PC-3 (cell line): ENCODE results near the gene RTN4. TPM values are rescaled to one million over a fixed set of nuclear protein-coding genes. Genes with fewer than 3 reads are reported as not detected.
A peak's percentile ranks its signal among the peaks of the same experiment; 100 is the strongest.

Experiments used
- ATAC-seq: fragments of 200-7000 bp; cut with Tn5 transposase; 2 replicates; pipeline ENCODE4 v1.9.1; 2020; ENCODE audit warnings: mild to moderate bottlenecking, moderate library complexity
- BruUV-seq: library from RNA; stranded (reverse); fragments of 400-500 nt; replicated peaks from 2 replicates; lab custom pipeline; 2021; lab: Mats Ljungman, UMichigan
- CTCF ChIA-PET: fragments of 300-600 bp; sonication (Branson Sonifier 250); formaldehyde crosslinking; loops from one replicate; lab custom pipeline; 2022; ENCODE audit warnings: antibody characterized with exemption; lab: Charles Lee
- POLR2A ChIA-PET: fragments of 300-600 bp; sonication (Branson Sonifier 250); formaldehyde crosslinking; loops from one replicate; lab custom pipeline; 2022; ENCODE audit warnings: antibody characterized with exemption; ENCODE audit not compliant: unreplicated experiment; lab: Charles Lee
- DNase-seq: peaks from one replicate; pipeline ENCODE4 v3.0.0-alpha.2; 2015
- H2AFZ ChIP-seq: fragments of 300-600 bp; sonication (generic); 2 replicates; pipeline ENCODE4 v1.6.0; 2016; ENCODE audit warnings: antibody characterized with exemption, low read length
- H3F3A ChIP-seq: fragments of 300-600 bp; sonication (generic); one replicate; pipeline ENCODE4 v1.6.0; 2017; ENCODE audit warnings: antibody characterized with exemption, low read length, control low read depth, mild to moderate bottlenecking; ENCODE audit not compliant: unreplicated experiment
- H3K27ac ChIP-seq: fragments of 300-600 bp; sonication (generic); 2 replicates; pipeline ENCODE4 v1.5.1; 2016; ENCODE audit warnings: mild to moderate bottlenecking, low read length
- H3K27me3 ChIP-seq: fragments of 300-600 bp; sonication (generic); 2 replicates; pipeline ENCODE4 v1.6.1; 2016; ENCODE audit warnings: low read length, mixed read lengths
- H3K36me3 ChIP-seq: fragments of 300-600 bp; sonication (generic); 2 replicates; pipeline ENCODE4 v1.6.1; 2016; ENCODE audit warnings: low read depth, mixed run types, low read length, mixed read lengths
- H3K4me1 ChIP-seq: fragments of 300-600 bp; sonication (generic); 2 replicates; pipeline ENCODE4 v1.5.1; 2016; ENCODE audit warnings: low read length; ENCODE audit not compliant: insufficient read depth
- H3K4me2 ChIP-seq: fragments of 300-600 bp; sonication (generic); 2 replicates; pipeline ENCODE4 v1.6.0; 2016; ENCODE audit warnings: low read length
- H3K4me3 ChIP-seq: fragments of 300-600 bp; sonication (generic); 2 replicates; pipeline ENCODE4 v1.5.1; 2016; ENCODE audit warnings: mild to moderate bottlenecking, low read length, mixed read lengths
- H3K79me2 ChIP-seq: fragments of 300-600 bp; sonication (generic); 2 replicates; pipeline ENCODE4 v1.6.1; 2017; ENCODE audit warnings: low read length, mixed read lengths
- H3K9ac ChIP-seq: fragments of 300-600 bp; sonication (generic); 2 replicates; pipeline ENCODE4 v1.6.0; 2016; ENCODE audit warnings: mild to moderate bottlenecking, low read length
- H3K9me2 ChIP-seq: fragments of 300-600 bp; sonication (generic); replicated peaks from 2 replicates; pipeline ENCODE4 v1.6.1; 2016; ENCODE audit warnings: mixed run types, low read length, mixed read lengths
- H3K9me3 ChIP-seq: fragments of 300-600 bp; sonication (generic); 2 replicates; pipeline ENCODE4 v1.6.1; 2016; ENCODE audit warnings: low read length, mixed read lengths
- H4K20me1 ChIP-seq: fragments of 300-600 bp; sonication (generic); 2 replicates; pipeline ENCODE4 v1.6.1; 2016; ENCODE audit warnings: low read length, mixed read lengths
- CTCF ChIP-seq: fragments of 300-600 bp; sonication (generic); conservative IDR thresholded peaks from 2 replicates; pipeline ENCODE4 v1.5.1; 2017; ENCODE audit warnings: antibody characterized with exemption, low read depth, mild to moderate bottlenecking, low read length
- EZH2 ChIP-seq: fragments of 300-600 bp; sonication (generic); IDR thresholded peaks from one replicate; pipeline ENCODE4 v1.6.1; 2017; ENCODE audit warnings: antibody characterized with exemption, mild to moderate bottlenecking, low read length; ENCODE audit not compliant: unreplicated experiment
- EZH2phosphoT487 ChIP-seq: fragments of 300-600 bp; sonication (generic); IDR thresholded peaks from 2 replicates; pipeline ENCODE4 v1.6.1; 2018; ENCODE audit warnings: mild to moderate bottlenecking, antibody characterized with exemption, low read length, borderline replicate concordance
- intact Hi-C: fragments of 100-400 bp; cut with micrococcal nuclease; formaldehyde crosslinking; loops from 2 replicates; pipeline ENCODE4 v1.9.0; 2023
- total RNA-seq: library from RNA; depleted of rRNA; stranded (reverse); fragments of >200 nt; gene quantifications from 2 replicates; pipeline ENCODE4 v1.2.3, GENCODE V29; 2014

The RTN4 gene
- total RNA-seq, 1 experiment from 2014 or later, result 150 TPM

- no peak overlapping the region for H3K27ac ChIP-seq
- ATAC-seq (no peak), DNase-seq (no peak)
- no peak overlapping the region for H3K9ac ChIP-seq
- peaks cover 24% of the 10 kb centered on the region for H3K4me1 ChIP-seq
- intact Hi-C loops, result no loop called here
- no peak overlapping the region for H3K4me2 ChIP-seq
- H4K20me1 ChIP-seq, result no peaks in the 10 kb centered on the region
- no peak overlapping the region for H2AFZ ChIP-seq
- no TSS peak for BruUV-seq
- TF ChIP-seq EZH2phosphoT487, result no peak
- TF ChIP-seq CTCF, result no peak
- no peak for TF ChIP-seq EZH2
- POLR2A ChIA-PET, result no interaction called here
- H3K36me3 ChIP-seq, result no peaks in the 10 kb centered on the region
- no peaks in the 10 kb centered on the region for H3F3A ChIP-seq
- H3K9me3 ChIP-seq, result no peaks in the 10 kb centered on the region
- H3K9me2 ChIP-seq, result no peaks in the 10 kb centered on the region
- H3K4me3 ChIP-seq, result no peak overlapping the region
- CTCF ChIA-PET, result no interaction called here
- H3K27me3 ChIP-seq, result no peaks in the 10 kb centered on the region
- no peaks in the 10 kb centered on the region for H3K79me2 ChIP-seq
Observed at GRCh38 chr2:54958717-54959371, 91.4 kb downstream of the RTN4 start.

GRCh38 chr2:54957321-54957999, 92.8 kb downstream of the RTN4 start:
- Histone ChIP-seq H3F3A (no peaks in the 10 kb centered on the region), H3K4me3 (no peak overlapping the region), H3K9ac (no peak overlapping the region), H3K9me2 (no peaks in the 10 kb centered on the region), H3K36me3 (no peaks in the 10 kb centered on the region), H3K79me2 (no peaks in the 10 kb centered on the region), H4K20me1 (no peaks in the 10 kb centered on the region), H3K27me3 (no peaks in the 10 kb centered on the region), H2AFZ (no peak overlapping the region), H3K9me3 (no peaks in the 10 kb centered on the region), H3K4me2 (no peak overlapping the region), H3K4me1 (peaks cover 37% of the 10 kb centered on the region), H3K27ac (no peak overlapping the region)
- POLR2A ChIA-PET, result interaction anchor here (0.6 kb wide), 1 partner anchor 26 kb away, joined by 8 read pairs; no protein-coding TSS in a partner anchor
- intact Hi-C loops, result no loop called here
- CTCF ChIA-PET, result interaction anchor here (0.7 kb wide), 1 partner anchor 851 kb away, joined by 7 read pairs; no protein-coding TSS in a partner anchor
- ATAC-seq, result no peak
- TF ChIP-seq CTCF (no peak), EZH2phosphoT487 (no peak), EZH2 (no peak)
- BruUV-seq, result no TSS peak
- no peak for DNase-seq

GRCh38 chr2:54956111-54956627, 94.1 kb downstream of the RTN4 start:
- Histone ChIP-seq H3K79me2 (no peaks in the 10 kb centered on the region), H3K27ac (peak overlapping the region; percentile 37), H3K4me2 (no peak overlapping the region), H2AFZ (no peak overlapping the region), H3K4me1 (peaks cover 49% of the 10 kb centered on the region), H3K9ac (no peak overlapping the region), H3K4me3 (no peak overlapping the region), H3K27me3 (no peaks in the 10 kb centered on the region), H3F3A (no peaks in the 10 kb centered on the region), H3K9me2 (no peaks in the 10 kb centered on the region), H3K9me3 (no peaks in the 10 kb centered on the region), H3K36me3 (no peaks in the 10 kb centered on the region), H4K20me1 (no peaks in the 10 kb centered on the region)
- POLR2A ChIA-PET, result no interaction called here
- no TSS peak for BruUV-seq
- TF ChIP-seq EZH2phosphoT487 (no peak), EZH2 (no peak), CTCF (no peak)
- DNase-seq (peak; percentile 20), ATAC-seq (no peak)
- intact Hi-C loops, result no loop called here
- CTCF ChIA-PET, result interaction anchor here (1.4 kb wide), 1 partner anchor 56 kb away, joined by 4 read pairs; no protein-coding TSS in a partner anchor
